Vagina (tissue), 2 donors: Measurements from ENCODE around the gene SLC17A3. TPM values are rescaled to one million over a fixed set of nuclear protein-coding genes. Genes with fewer than 3 reads are reported as not detected.

Source experiments
- DNase-seq, 2 donors: peaks; one replicate each; pipeline ENCODE4 v3.0.0-alpha.2; 2017; ENCODE audit errors: extremely low spot score in 2 of 2
- H3K27ac ChIP-seq: fragments of 200-600 bp; sonication (generic); one replicate; pipeline ENCODE4 v1.5.1; 2019
- H3K27me3 ChIP-seq: fragments of 200-600 bp; sonication (generic); one replicate; pipeline ENCODE4 v1.5.1; 2019
- H3K36me3 ChIP-seq, 2 donors: fragments of 200-600 bp; sonication (generic); one replicate each; pipeline ENCODE4 v1.5.1; 2017 to 2019
- H3K4me1 ChIP-seq: fragments of 200-600 bp; sonication (generic); one replicate; pipeline ENCODE4 v1.5.1; 2019
- H3K4me3 ChIP-seq, 2 donors: fragments of 200-600 bp; sonication (generic); 1 replicate in 1 of 2; 2 replicates in 1 of 2; pipeline ENCODE4 v1.5.1; 2016 to 2019
- H3K9me3 ChIP-seq: fragments of 200-600 bp; sonication (generic); one replicate; pipeline ENCODE4 v1.5.1; 2019
- CTCF ChIP-seq, 3 experiments: fragments of 450-650 bp in 2 of 3; fragments of 200-600 bp in 1 of 3; sonication (generic) in 1 of 3; IDR thresholded peaks; one replicate each; pipeline ENCODE4 v1.5.1; 2017 to 2019; ENCODE audit warnings: antibody characterized with exemption in 3 of 3, mild to moderate bottlenecking in 2 of 3, moderate library complexity in 2 of 3
- POLR2A ChIP-seq, 2 donors: fragments of 450-650 bp; IDR thresholded peaks; one replicate each; pipeline ENCODE4 v1.6.1; 2017; ENCODE audit warnings: antibody characterized with exemption in 2 of 2, mild to moderate bottlenecking in 2 of 2, moderate library complexity in 2 of 2
- POLR2AphosphoS5 ChIP-seq, 2 donors: sonication (generic); formaldehyde crosslinking; IDR thresholded peaks; one replicate each; pipeline ENCODE4 v1.9.0; 2017; ENCODE audit warnings: antibody characterized with exemption in 2 of 2, mild to moderate bottlenecking in 2 of 2, low read depth in 1 of 2; ENCODE audit not compliant: insufficient read depth in 1 of 2
- intact Hi-C: fragments of 100-400 bp; cut with DNase I; formaldehyde crosslinking; loops from one replicate; pipeline ENCODE4 v1.15.1; 2023
- total RNA-seq: library from RNA; depleted of rRNA; stranded (reverse); fragments of >200 nt; gene quantifications from one replicate; pipeline ENCODE4 v1.2.3, GENCODE V29; 2016

The SLC17A3 gene
- not detected for total RNA-seq

- TF ChIP-seq POLR2AphosphoS5 (IDR thresholded peaks at IDR 0.05; ENCODE audit: insufficient read depth in 1 of 2, low read depth in 1 of 2), result no peak
- TF ChIP-seq CTCF (IDR thresholded peaks at IDR 0.05), result no peak
- no peak within 1 kb of the TSS for H3K27ac ChIP-seq
- no peak within 1 kb of the TSS for H3K4me3 ChIP-seq
- H3K36me3 ChIP-seq, result no peaks in the 10 kb centered on the region
- DNase-seq, result no peak
- intact Hi-C loops, result no loop called here
- H3K9me3 ChIP-seq, result no peaks in the 10 kb centered on the region
- H3K27me3 ChIP-seq, result no peaks in the 10 kb centered on the region
- H3K4me1 ChIP-seq, result no peaks in the 10 kb centered on the region
Observed at GRCh38 chr6:25874118-25874517, at the start of gene SLC17A3. Gene SLC17A3, minus strand, starts transcription at chr6:25874243. Its CDS starts 5,856 bp downstream, at chr6:25868387.

- no peak for TF ChIP-seq POLR2A (IDR thresholded peaks at IDR 0.05)
- TF ChIP-seq CTCF (IDR thresholded peaks at IDR 0.05), result no peak
- TF ChIP-seq POLR2AphosphoS5 (IDR thresholded peaks at IDR 0.05; ENCODE audit: insufficient read depth in 1 of 2, low read depth in 1 of 2), result no peak
- intact Hi-C loops, result no loop called here
- no peaks in the 10 kb centered on the region for H3K9me3 ChIP-seq
- no peaks in the 10 kb centered on the region for H3K4me1 ChIP-seq
- DNase-seq, result no peak
- H3K27ac ChIP-seq, result no peak overlapping the region
- no peak overlapping the region for H3K4me3 ChIP-seq
- no peaks in the 10 kb centered on the region for H3K27me3 ChIP-seq
- no peaks in the 10 kb centered on the region for H3K36me3 ChIP-seq
Observed at GRCh38 chr6:25922301-25922700, 48.3 kb upstream of the SLC17A3 start.

- Histone ChIP-seq H3K36me3 (no peaks in the 10 kb centered on the region), H3K27ac (no peak overlapping the region), H3K4me1 (no peaks in the 10 kb centered on the region), H3K27me3 (no peaks in the 10 kb centered on the region), H3K4me3 (no peak overlapping the region), H3K9me3 (no peaks in the 10 kb centered on the region)
- intact Hi-C loops, result no loop called here
- TF ChIP-seq POLR2AphosphoS5 (IDR thresholded peaks at IDR 0.05; ENCODE audit: insufficient read depth in 1 of 2, low read depth in 1 of 2), result no peak
- DNase-seq, result no peak
Observed at GRCh38 chr6:25921525-25922203, 47.6 kb upstream of the SLC17A3 start.

GRCh38 chr6:25919657-25920056, 45.6 kb upstream of the SLC17A3 start:
- H3K9me3 ChIP-seq, result no peaks in the 10 kb centered on the region
- H3K27ac ChIP-seq, result no peak overlapping the region
- H3K36me3 ChIP-seq, result no peaks in the 10 kb centered on the region
- TF ChIP-seq CTCF (IDR thresholded peaks at IDR 0.05) (no peak), POLR2AphosphoS5 (IDR thresholded peaks at IDR 0.05; ENCODE audit: insufficient read depth in 1 of 2, low read depth in 1 of 2) (no peak), POLR2A (IDR thresholded peaks at IDR 0.05) (no peak)
- H3K4me1 ChIP-seq, result no peaks in the 10 kb centered on the region
- DNase-seq, result no peak
- intact Hi-C loops, result no loop called here
- no peak overlapping the region for H3K4me3 ChIP-seq
- no peaks in the 10 kb centered on the region for H3K27me3 ChIP-seq

GRCh38 chr6:25918083-25918683, 44.1 kb upstream of the SLC17A3 start:
- Histone ChIP-seq H3K36me3 (no peaks in the 10 kb centered on the region), H3K27ac (no peak overlapping the region), H3K9me3 (no peaks in the 10 kb centered on the region), H3K27me3 (no peaks in the 10 kb centered on the region), H3K4me1 (no peaks in the 10 kb centered on the region), H3K4me3 (no peak overlapping the region)
- no peak for DNase-seq
- intact Hi-C loops, result no loop called here
- TF ChIP-seq CTCF (IDR thresholded peaks at IDR 0.05) (no peak), POLR2A (IDR thresholded peaks at IDR 0.05) (no peak), POLR2AphosphoS5 (IDR thresholded peaks at IDR 0.05; ENCODE audit: insufficient read depth in 1 of 2, low read depth in 1 of 2) (no peak)
